GM21381 (cell line): ENCODE data around the gene MOGAT2.
"Not testable (repeated sequence)": the region's sequence is repeated elsewhere in the genome, so short reads cannot be mapped to it uniquely, and the experiment has no call there.

ENCODE experiments used
- ATAC-seq: cut with Tn5 transposase; IDR thresholded peaks from one replicate; pipeline ENCODE4 v1.9.1; 2021; ENCODE audit warnings: mild to moderate bottlenecking, moderate library complexity; ENCODE audit not compliant: unreplicated experiment

MOGAT2 gene

GRCh38 chr11:75718419-75719339, 1.0 kb downstream of the MOGAT2 start:
- ATAC-seq = no peak

- ATAC-seq = no peak
Measured at GRCh38 chr11:75719340-75720239, 2.0 kb downstream of the MOGAT2 start.

GRCh38 chr11:75720639-75721038, 3.0 kb downstream of the MOGAT2 start:
- no peak for ATAC-seq

- ATAC-seq = no peak
Measured at GRCh38 chr11:75721852-75722668, 4.4 kb downstream of the MOGAT2 start.

- no peak for ATAC-seq
Measured at GRCh38 chr11:75722669-75723042, 5.0 kb downstream of the MOGAT2 start.

GRCh38 chr11:75725547-75726320, 8.1 kb downstream of the MOGAT2 start:
- no peak for ATAC-seq

- no peak for ATAC-seq
Measured at GRCh38 chr11:75728992-75729391, 11.4 kb downstream of the MOGAT2 start.

GRCh38 chr11:75731095-75731494, 13.5 kb downstream of the MOGAT2 start:
- no peak for ATAC-seq

- no peak for ATAC-seq
Measured at GRCh38 chr11:75733071-75733430, 15.4 kb downstream of the MOGAT2 start.

GRCh38 chr11:75733431-75734107, 15.9 kb downstream of the MOGAT2 start:
- no peak for ATAC-seq

GRCh38 chr11:75734491-75735180, 17.0 kb downstream of the MOGAT2 start:
- ATAC-seq = no peak

- no peak for ATAC-seq
Measured at GRCh38 chr11:75735181-75735845, 17.7 kb downstream of the MOGAT2 start.

- no peak for ATAC-seq
Measured at GRCh38 chr11:75737314-75737713, 19.7 kb downstream of the MOGAT2 start.

- no peak for ATAC-seq
Measured at GRCh38 chr11:75740681-75741080, 23.0 kb downstream of the MOGAT2 start.

- not testable (repeated sequence) for ATAC-seq
Measured at GRCh38 chr11:75743159-75743558, 25.5 kb downstream of the MOGAT2 start.

GRCh38 chr11:75743711-75744563, 26.3 kb downstream of the MOGAT2 start:
- ATAC-seq = no peak

GRCh38 chr11:75745807-75746206, 28.2 kb downstream of the MOGAT2 start:
- no peak for ATAC-seq
